Measurements from ENCODE around the gene TFCP2L1.

The TFCP2L1 gene

GRCh38 chr2:121242976-121243375 lies 42.0 kb downstream of the TFCP2L1 start:
- Histone ChIP-seq H3K36me3 (ENCODE audit: control insufficient read depth, insufficient read depth, low read length) (no peaks in the 10 kb centered on the region), H3K4me3 (replicated peaks; ENCODE audit: low read depth, low read length) (no peak overlapping the region), H3K27me3 (replicated peaks; ENCODE audit: control insufficient read depth, insufficient read depth, low read length) (no peaks in the 10 kb centered on the region; the same call in 1 of the 2 replicates)
- no peak for DNase-seq (ENCODE audit: extremely low read depth, insufficient read length)
- no peak for TF ChIP-seq CTCF (IDR thresholded peaks at IDR 0.05; ENCODE audit: insufficient read depth, low read length, poor library complexity, severe bottlenecking)

- Histone ChIP-seq H3K36me3 (ENCODE audit: control insufficient read depth, insufficient read depth, low read length) (no peaks in the 10 kb centered on the region), H3K27me3 (replicated peaks; ENCODE audit: control insufficient read depth, insufficient read depth, low read length) (no peaks in the 10 kb centered on the region; the same call in none of the 2 replicates), H3K4me3 (replicated peaks; ENCODE audit: low read depth, low read length) (no peak overlapping the region)
- no peak for TF ChIP-seq CTCF (IDR thresholded peaks at IDR 0.05; ENCODE audit: insufficient read depth, low read length, poor library complexity, severe bottlenecking)
- no peak for DNase-seq (ENCODE audit: extremely low read depth, insufficient read length)
These were observed 42.7 kb downstream of the TFCP2L1 start for GRCh38 chr2:121242175-121242875.

GRCh38 chr2:121241466-121241865 lies 43.5 kb downstream of the TFCP2L1 start:
- Histone ChIP-seq H3K27me3 (replicated peaks; ENCODE audit: control insufficient read depth, insufficient read depth, low read length) (no peaks in the 10 kb centered on the region; the same call in none of the 2 replicates), H3K36me3 (ENCODE audit: control insufficient read depth, insufficient read depth, low read length) (no peaks in the 10 kb centered on the region), H3K4me3 (replicated peaks; ENCODE audit: low read depth, low read length) (no peak overlapping the region)
- DNase-seq (ENCODE audit: extremely low read depth, insufficient read length), result no peak
- no peak for TF ChIP-seq CTCF (IDR thresholded peaks at IDR 0.05; ENCODE audit: insufficient read depth, low read length, poor library complexity, severe bottlenecking)

GRCh38 chr2:121240436-121240835 lies 44.6 kb downstream of the TFCP2L1 start:
- Histone ChIP-seq H3K4me3 (replicated peaks; ENCODE audit: low read depth, low read length) (no peak overlapping the region), H3K27me3 (replicated peaks; ENCODE audit: control insufficient read depth, insufficient read depth, low read length) (no peaks in the 10 kb centered on the region; the same call in none of the 2 replicates), H3K36me3 (ENCODE audit: control insufficient read depth, insufficient read depth, low read length) (no peaks in the 10 kb centered on the region)
- DNase-seq (ENCODE audit: extremely low read depth, insufficient read length), result no peak
- no peak for TF ChIP-seq CTCF (IDR thresholded peaks at IDR 0.05; ENCODE audit: insufficient read depth, low read length, poor library complexity, severe bottlenecking)

DNA sequence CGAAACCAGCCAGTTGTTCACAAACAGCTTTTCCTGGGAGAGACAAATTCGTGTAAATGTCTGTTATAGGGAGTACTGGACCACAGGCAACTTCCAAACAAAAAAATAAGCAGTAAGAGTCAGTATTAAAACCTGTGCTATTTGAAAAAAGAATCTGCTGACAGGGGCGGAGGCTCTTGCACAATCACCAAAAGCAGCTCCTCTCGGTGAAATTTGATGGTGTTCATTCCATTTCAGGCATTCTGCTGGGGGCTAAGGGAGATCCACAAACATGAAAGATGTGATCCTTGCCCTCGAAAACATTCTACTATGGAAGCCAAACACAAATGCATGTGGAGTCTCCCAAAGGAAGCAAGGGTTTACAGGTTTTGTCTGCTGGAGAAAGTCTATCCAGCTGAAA lies 45.0 kb downstream of the TFCP2L1 start:
- H3K27me3 ChIP-seq (replicated peaks; ENCODE audit: control insufficient read depth, insufficient read depth, low read length), result no peaks in the 10 kb centered on the region; the same call in none of the 2 replicates
- H3K4me3 ChIP-seq (replicated peaks; ENCODE audit: low read depth, low read length), result no peak overlapping the region
- no peak for DNase-seq (ENCODE audit: extremely low read depth, insufficient read length)
- no peak for TF ChIP-seq CTCF (IDR thresholded peaks at IDR 0.05; ENCODE audit: insufficient read depth, low read length, poor library complexity, severe bottlenecking)
- no peaks in the 10 kb centered on the region for H3K36me3 ChIP-seq (ENCODE audit: control insufficient read depth, insufficient read depth, low read length)
